CD4-positive, alpha-beta T cell (primary cell): Measurements from ENCODE around the gene TRPV5. TPM values are rescaled to one million over a fixed set of nuclear protein-coding genes. Genes with fewer than 3 reads are reported as not detected.

Source experiments
- ATAC-seq: fragments of 200-7000 bp; cut with Tn5 transposase; one replicate; pipeline ENCODE4 v1.10.0; 2022; ENCODE audit warnings: mild to moderate bottlenecking; ENCODE audit not compliant: poor library complexity
- CTCF ChIA-PET: fragments of 350-600 bp; sonication (Branson Sonifier 250); formaldehyde crosslinking; loops from one replicate; lab custom pipeline; 2021; ENCODE audit warnings: antibody characterized with exemption, inconsistent platforms; lab: Charles Lee
- POLR2A ChIA-PET: fragments of 350-600 bp; sonication (Branson Sonifier 250); formaldehyde crosslinking; loops from one replicate; lab custom pipeline; 2021; ENCODE audit warnings: antibody characterized with exemption, inconsistent platforms; lab: Charles Lee
- DNase-seq, 14 experiments: peaks; one replicate each; pipeline ENCODE4 v3.0.0-alpha.2; 2013 to 2020; ENCODE audit warnings: mixed read lengths in 2 of 14
- H3K27ac ChIP-seq, 2 donors: one replicate each; pipeline versions ENCODE4 v1.5.1 to v1.7.0; 2013; ENCODE audit warnings: low read length in 2 of 2, low read depth in 1 of 2, mild to moderate bottlenecking in 1 of 2
- H3K27me3 ChIP-seq, 2 experiments: 1 replicate in 1 of 2; 2 replicates in 1 of 2; pipeline versions ENCODE4 v1.6.1 to v1.7.0; 2013; ENCODE audit warnings: low read length in 2 of 2, control low read depth in 1 of 2, mild to moderate bottlenecking in 1 of 2, moderate library complexity in 1 of 2; ENCODE audit not compliant: insufficient read depth in 2 of 2, control insufficient read depth in 1 of 2
- H3K36me3 ChIP-seq: one replicate; pipeline ENCODE4 v1.6.1; 2013; ENCODE audit warnings: low read length, control low read depth; ENCODE audit not compliant: insufficient read depth
- H3K4me1 ChIP-seq: one replicate; pipeline ENCODE4 v1.6.1; 2013; ENCODE audit warnings: low read length, control low read depth; ENCODE audit not compliant: insufficient read depth
- H3K4me3 ChIP-seq: one replicate; pipeline ENCODE4 v1.5.1; 2013; ENCODE audit warnings: mild to moderate bottlenecking, low read length, moderate library complexity
- H3K9me3 ChIP-seq, 2 experiments: 1 replicate in 1 of 2; 2 replicates in 1 of 2; pipeline versions ENCODE4 v1.6.1 to v1.7.0; 2013; ENCODE audit warnings: low read length in 2 of 2, mild to moderate bottlenecking in 2 of 2, control low read depth in 1 of 2, moderate library complexity in 1 of 2; ENCODE audit not compliant: control insufficient read depth in 1 of 2, insufficient read depth in 1 of 2
- H3K27ac Mint-ChIP-seq: one replicate; pipeline ENCODE4 v1.8.0; 2020; ENCODE audit warnings: mixed read lengths
- H3K27me3 Mint-ChIP-seq: one replicate; pipeline ENCODE4 v1.8.0; 2021; ENCODE audit warnings: mixed read lengths
- H3K36me3 Mint-ChIP-seq: one replicate; pipeline ENCODE4 v1.8.0; 2021; ENCODE audit warnings: low read depth, mixed read lengths
- H3K4me1 Mint-ChIP-seq: one replicate; pipeline ENCODE4 v1.8.0; 2021; ENCODE audit warnings: low read depth, mixed read lengths
- H3K4me3 Mint-ChIP-seq: one replicate; pipeline ENCODE4 v1.8.0; 2020; ENCODE audit warnings: mild to moderate bottlenecking, mixed read lengths
- H3K9me3 Mint-ChIP-seq: one replicate; pipeline ENCODE4 v1.8.0; 2020; ENCODE audit warnings: mixed read lengths
- intact Hi-C, 2 experiments: fragments of 100-400 bp; cut with DNase I in 1 of 2; cut with micrococcal nuclease in 1 of 2; formaldehyde crosslinking; loops; one replicate each; pipeline versions ENCODE4 v1.15.1 to v1.9.0; 2023 to 2025; cut with DNase I, micrococcal nuclease
- total RNA-seq, 174 experiments: library from RNA in 2 of 174; stranded (reverse) in 2 of 174; gene quantifications; one replicate each; pipeline ENCODE4 v1.2.3 and lab custom pipeline; 2021 to 2026
- TF ChIP-seq, protein P1 (sequence below): fragments of 200-600 bp; IDR thresholded peaks from one replicate; pipeline ENCODE4 v1.8.0; 2022; ENCODE audit warnings: antibody characterized with exemption, mild to moderate bottlenecking

Gene TRPV5
- total RNA-seq, 2 experiments from 2014 or later = not detected

- H3K27me3 ChIP-seq = no peaks in the 10 kb centered on the region
- ATAC-seq (no peak), DNase-seq (no peak)
- H3K9me3 Mint-ChIP-seq = no peaks in the 10 kb centered on the region
- no peak overlapping the region for H3K4me3 Mint-ChIP-seq
- H3K27ac Mint-ChIP-seq = no peak overlapping the region
- ChIA-PET POLR2A (interaction anchor here (1.0 to 1.6 kb wide), 3 partner anchors 9 to 70 kb away, joined by 3 to 4 read pairs (median 4); no protein-coding TSS in a partner anchor), CTCF (interaction anchor here (1.0 to 1.4 kb wide), 6 partner anchors 9 to 333 kb away, joined by 3 to 5 read pairs (median 4); no protein-coding TSS in a partner anchor)
- H3K4me1 Mint-ChIP-seq = no peaks in the 10 kb centered on the region
- H3K27ac ChIP-seq = no peak overlapping the region
- no peaks in the 10 kb centered on the region for H3K36me3 Mint-ChIP-seq
- TF ChIP-seq, protein P1, sequence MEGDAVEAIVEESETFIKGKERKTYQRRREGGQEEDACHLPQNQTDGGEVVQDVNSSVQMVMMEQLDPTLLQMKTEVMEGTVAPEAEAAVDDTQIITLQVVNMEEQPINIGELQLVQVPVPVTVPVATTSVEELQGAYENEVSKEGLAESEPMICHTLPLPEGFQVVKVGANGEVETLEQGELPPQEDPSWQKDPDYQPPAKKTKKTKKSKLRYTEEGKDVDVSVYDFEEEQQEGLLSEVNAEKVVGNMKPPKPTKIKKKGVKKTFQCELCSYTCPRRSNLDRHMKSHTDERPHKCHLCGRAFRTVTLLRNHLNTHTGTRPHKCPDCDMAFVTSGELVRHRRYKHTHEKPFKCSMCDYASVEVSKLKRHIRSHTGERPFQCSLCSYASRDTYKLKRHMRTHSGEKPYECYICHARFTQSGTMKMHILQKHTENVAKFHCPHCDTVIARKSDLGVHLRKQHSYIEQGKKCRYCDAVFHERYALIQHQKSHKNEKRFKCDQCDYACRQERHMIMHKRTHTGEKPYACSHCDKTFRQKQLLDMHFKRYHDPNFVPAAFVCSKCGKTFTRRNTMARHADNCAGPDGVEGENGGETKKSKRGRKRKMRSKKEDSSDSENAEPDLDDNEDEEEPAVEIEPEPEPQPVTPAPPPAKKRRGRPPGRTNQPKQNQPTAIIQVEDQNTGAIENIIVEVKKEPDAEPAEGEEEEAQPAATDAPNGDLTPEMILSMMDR = no peak
- intact Hi-C loops = loop anchor here (2.0 to 10.0 kb wide), 2 partner anchors 121 to 333 kb away; no protein-coding TSS in a partner anchor
- no peaks in the 10 kb centered on the region for H3K36me3 ChIP-seq
- H3K4me1 ChIP-seq = no peaks in the 10 kb centered on the region
- H3K9me3 ChIP-seq = no peaks in the 10 kb centered on the region
- H3K4me3 ChIP-seq = no peak overlapping the region
- peaks cover 5% of the 10 kb centered on the region for H3K27me3 Mint-ChIP-seq
Observed at GRCh38 chr7:142881586-142882337, 51.8 kb downstream of the TRPV5 start.

DNA sequence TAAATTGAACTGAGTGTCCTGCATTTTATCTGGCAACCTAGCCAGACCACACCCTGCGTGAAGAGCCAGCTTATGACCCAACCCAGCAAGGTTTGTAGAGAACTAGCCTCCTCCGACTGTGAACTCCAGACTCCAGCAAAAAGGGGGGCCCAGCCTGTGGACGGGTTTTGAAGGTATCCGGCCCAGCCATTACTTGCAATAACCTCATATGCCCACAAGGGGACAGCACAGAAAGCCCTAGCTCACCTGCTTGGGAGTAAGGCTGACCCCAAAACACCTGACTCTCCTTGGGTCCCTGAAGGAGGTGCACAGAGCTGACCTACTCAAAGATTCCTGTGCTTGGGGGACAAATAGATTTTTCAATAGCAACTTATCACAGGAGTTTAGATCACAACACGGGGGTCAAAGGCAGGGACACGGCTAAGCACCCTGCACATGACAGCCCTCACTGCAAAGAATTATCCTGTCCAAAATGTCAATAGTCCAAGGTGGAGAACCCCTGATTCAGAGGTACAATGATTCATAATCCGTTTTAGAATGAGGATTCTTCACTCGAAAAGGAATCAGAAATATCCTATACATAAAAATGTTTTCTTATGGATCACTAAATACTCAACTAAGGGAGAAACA lies 52.6 kb downstream of the TRPV5 start:
- Mint-ChIP-seq H3K9me3 (no peaks in the 10 kb centered on the region), H3K36me3 (no peaks in the 10 kb centered on the region), H3K27me3 (peaks cover 5% of the 10 kb centered on the region), H3K27ac (no peak overlapping the region), H3K4me1 (no peaks in the 10 kb centered on the region), H3K4me3 (no peak overlapping the region)
- H3K27me3 ChIP-seq = no peaks in the 10 kb centered on the region
- CTCF ChIA-PET = interaction anchor here (0.6 to 1.4 kb wide), 7 partner anchors 8 to 334 kb away, joined by 3 to 5 read pairs (median 3); no protein-coding TSS in a partner anchor
- intact Hi-C loops = loop anchor here in 1 of 2 experiments (10.0 kb wide), 1 partner anchor 334 kb away; no protein-coding TSS in a partner anchor
- H3K27ac ChIP-seq = no peak overlapping the region
- DNase-seq = peak; percentile 23 to 75 (median 32)
- TF ChIP-seq, protein P1 = peak; percentile 83
- H3K4me1 ChIP-seq = no peaks in the 10 kb centered on the region
- POLR2A ChIA-PET = interaction anchor here (1.0 to 1.4 kb wide), 2 partner anchors 23 to 70 kb away, joined by 3 to 4 read pairs; no protein-coding TSS in a partner anchor
- ATAC-seq = peak; percentile 84
- no peaks in the 10 kb centered on the region for H3K36me3 ChIP-seq
- no peak overlapping the region for H3K4me3 ChIP-seq
- H3K9me3 ChIP-seq = no peaks in the 10 kb centered on the region

DNA sequence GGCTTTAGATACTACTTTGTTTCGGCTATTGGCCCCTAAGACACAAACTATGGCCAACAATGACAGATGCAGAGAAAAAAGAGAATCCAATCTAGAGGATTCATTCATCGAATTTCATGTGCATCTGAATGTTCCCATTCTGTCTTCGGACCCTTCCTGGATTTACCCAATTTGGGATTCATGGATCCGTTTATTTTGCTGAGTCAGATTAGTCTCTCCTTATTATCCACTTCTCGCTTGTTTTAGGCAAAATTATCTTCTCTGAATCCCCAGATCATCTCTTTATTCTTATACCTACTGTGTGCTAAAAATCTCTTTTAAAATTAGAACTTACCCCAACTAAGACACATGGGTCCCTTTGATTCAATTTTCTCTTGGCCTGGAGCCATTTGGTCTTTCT lies 54.5 kb downstream of the TRPV5 start:
- Mint-ChIP-seq H3K4me3 (no peak overlapping the region), H3K27me3 (peaks cover 5% of the 10 kb centered on the region), H3K27ac (no peak overlapping the region), H3K9me3 (no peaks in the 10 kb centered on the region), H3K4me1 (no peaks in the 10 kb centered on the region), H3K36me3 (no peaks in the 10 kb centered on the region)
- ChIA-PET CTCF (no interaction called here), POLR2A (no interaction called here)
- ATAC-seq (no peak), DNase-seq (no peak)
- Histone ChIP-seq H3K27ac (no peak overlapping the region), H3K4me1 (no peaks in the 10 kb centered on the region), H3K9me3 (no peaks in the 10 kb centered on the region), H3K4me3 (no peak overlapping the region), H3K36me3 (no peaks in the 10 kb centered on the region), H3K27me3 (no peaks in the 10 kb centered on the region)
- TF ChIP-seq, protein P1 = no peak
- intact Hi-C loops = no loop called here
